CD4-positive, alpha-beta T cell treated with Interferon gamma for 1 hour (primary cell): Measurements from ENCODE around the gene BHLHE41.
A peak's percentile ranks its signal among the peaks of the same experiment; 100 is the strongest.

Experiments used
- DNase-seq: peaks from one replicate; pipeline ENCODE4 v3.0.0-alpha.2; 2020

BHLHE41 gene

DNA sequence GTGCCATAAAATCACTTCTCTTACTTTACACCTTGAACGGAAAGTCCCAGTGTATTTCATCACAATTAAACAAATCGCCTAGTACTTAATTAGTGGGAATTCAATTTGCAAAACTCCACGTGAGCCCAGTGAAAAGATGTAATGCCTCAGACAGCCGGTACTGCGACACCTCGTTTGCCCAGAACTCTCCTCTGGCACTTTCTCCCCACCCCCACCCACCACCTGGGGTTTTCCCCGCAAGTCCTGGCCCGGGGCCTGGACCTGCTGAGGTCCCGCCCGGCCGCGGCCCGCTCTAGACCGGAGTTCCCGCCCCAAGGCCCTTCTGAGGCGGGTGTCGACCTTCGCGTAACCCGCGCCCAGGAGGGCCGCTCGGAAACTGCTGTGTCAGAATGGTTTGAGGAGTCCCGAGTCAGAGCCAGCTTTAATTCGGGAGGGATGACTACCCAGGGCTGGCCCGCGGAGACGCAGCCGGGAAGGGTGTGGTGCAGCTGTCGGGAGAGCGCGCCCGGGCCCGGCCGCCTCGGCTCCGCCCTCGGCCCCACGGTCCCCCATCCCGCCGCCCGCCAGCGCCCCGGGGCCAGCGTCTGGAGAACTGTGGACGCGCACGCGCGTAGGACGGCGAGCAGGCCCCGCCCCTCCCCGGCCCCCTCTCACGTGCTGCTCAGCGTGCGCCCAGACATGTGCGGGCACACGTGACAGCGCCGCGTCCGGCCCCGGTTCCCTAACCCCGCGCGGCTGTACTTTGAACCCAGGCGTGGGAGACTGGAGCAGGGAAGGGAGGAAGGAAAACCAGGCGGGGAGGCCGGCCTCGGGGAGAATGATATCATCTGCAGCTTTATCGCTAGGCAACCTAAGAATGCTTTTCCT lies 10.8 kb downstream of the BHLHE41 start:
- peak; percentile 86 for DNase-seq

DNA sequence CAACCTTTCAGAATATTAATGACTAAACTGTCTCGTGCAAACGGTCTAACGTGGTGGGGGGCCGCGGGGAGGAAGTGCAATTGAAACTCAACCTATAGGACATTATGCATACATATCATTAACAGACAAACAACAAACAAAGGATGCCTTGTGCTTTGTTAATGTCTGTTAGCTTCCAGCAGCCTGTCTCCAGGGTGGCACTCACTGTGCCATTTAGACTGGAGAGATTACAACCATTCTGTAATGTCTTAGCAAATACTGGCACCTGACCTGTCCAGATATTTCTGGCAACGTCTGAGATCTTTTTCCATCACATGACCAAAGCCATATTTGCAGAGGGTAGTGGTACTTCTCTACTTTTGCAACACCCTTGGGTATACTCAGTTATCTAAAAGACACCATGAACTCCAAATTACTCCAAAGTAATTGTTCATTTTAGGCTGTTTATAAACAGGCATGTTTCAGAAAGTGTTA lies 11.6 kb downstream of the BHLHE41 start:
- no peak for DNase-seq

DNA sequence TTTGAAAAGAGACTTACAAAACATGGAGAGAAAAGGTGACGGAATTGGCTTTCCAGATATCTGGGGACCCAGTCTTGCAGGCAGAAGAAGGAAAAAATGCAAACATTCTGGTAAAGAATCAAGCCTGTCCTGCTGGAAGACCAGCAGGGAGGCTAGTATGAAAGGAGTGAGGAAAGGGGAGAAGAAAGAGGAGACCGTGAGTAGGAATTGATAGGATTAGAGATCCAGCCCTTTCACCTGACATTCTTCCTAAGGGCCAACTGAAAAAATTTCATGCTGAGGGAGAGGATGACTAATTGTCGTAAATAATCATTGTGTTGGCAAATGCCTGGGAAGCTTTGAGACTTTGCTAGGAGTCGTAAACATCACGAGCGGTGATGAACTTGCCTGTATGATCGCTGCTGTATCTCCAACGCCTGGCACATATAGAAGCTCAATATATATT lies 12.1 kb downstream of the BHLHE41 start:
- no peak for DNase-seq

DNA sequence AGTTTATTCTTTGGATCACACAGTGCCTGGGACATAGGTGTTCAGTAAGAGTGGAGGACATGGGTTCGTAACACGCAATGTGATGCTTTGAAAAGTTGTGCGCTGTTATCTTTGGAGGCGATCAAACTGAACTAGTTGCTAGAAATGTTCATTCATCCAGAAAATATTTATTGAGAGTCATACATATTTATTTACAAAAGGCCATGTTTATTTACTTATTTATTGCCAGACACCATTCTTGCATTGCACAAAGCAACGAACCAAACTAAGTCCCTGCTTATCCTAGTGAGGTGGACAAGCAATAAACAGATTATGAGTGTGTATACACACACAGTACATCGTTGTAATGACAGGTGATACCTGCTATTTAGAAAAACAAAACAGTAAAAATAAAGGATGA lies 12.6 kb downstream of the BHLHE41 start:
- DNase-seq = no peak

DNA sequence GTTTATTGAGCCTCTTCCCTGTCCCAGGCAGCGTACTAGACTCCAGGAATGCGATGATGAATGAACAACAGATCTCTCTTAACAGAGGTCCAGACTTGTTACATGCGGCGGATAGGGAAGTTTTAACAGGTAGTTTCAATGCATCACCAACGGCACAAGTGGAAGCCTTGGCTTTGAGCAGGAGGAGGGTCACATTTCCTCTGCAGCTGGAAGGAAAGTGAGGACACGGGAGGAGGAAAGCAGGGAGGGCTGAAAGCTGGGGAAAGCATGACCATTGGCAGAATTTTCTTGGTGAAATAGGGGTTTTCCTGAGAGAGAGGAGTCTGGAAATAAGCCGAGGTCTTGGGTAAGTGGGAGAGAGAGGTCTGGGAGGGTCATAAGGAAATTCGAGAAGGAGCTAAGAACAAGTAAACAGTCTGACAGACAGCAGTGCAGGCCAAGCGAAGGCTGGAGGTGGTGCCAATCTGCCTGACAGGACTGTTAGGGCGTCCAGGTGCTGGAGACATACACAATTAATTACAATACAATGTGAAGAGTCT lies 15.4 kb downstream of the BHLHE41 start:
- DNase-seq = no peak

DNA sequence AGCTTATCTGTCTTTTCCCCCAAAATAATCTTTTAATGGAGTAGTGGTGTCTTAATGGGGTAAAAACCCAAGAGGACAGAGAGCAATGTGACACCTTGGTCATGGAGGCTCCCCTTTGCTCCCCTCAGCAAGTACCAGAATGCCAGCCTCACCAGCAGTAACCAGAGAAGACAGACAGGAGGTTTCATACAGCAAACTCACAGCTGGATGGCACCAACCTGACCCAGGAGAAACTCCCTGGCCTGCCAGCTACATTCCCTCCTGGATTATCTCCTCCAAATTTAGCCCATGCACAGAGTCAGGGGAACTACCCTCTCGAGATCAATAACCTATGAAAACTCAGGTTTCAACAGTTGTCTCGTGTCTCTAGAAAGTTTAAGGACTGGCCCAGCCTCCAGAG lies 15.9 kb downstream of the BHLHE41 start:
- DNase-seq = no peak

DNA sequence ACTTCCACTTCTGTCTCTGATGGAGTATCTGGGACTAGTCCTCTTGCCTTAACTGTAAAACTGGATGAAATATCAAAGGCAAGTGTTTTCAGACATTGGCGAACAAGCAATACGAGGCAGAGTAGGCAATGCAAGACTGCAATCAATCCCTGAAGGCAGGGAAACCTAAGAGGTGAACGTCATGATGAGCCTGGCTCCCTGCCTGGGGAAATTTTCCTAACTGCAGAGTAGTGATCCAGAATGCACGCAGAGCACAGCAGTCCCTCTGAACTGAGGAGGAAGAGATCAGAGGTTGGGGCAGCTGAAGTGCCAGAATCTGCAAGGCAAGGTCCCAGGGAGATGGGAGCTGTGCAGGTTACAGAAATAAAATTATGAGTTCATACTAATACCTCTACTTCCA lies 18.5 kb downstream of the BHLHE41 start:
- no peak for DNase-seq

DNA sequence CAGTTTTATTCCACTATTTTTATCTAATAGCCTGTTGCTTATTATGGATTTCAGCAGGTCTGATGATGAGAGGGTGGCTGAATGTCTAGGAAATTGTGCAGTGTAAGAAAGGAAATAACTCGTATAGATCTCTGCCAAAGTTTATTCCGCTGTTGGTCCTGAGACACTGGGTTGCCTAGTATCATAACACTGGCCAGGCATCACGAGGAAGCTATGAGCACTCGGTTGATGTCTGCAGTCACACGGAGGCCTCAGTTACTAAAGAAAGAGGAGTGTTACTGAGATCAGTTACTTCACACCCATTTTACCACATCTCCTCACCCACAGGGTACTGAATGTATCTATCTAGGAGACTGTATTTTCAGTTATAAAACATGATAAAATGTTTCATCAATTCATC lies 21.9 kb downstream of the BHLHE41 start:
- no peak for DNase-seq

DNA sequence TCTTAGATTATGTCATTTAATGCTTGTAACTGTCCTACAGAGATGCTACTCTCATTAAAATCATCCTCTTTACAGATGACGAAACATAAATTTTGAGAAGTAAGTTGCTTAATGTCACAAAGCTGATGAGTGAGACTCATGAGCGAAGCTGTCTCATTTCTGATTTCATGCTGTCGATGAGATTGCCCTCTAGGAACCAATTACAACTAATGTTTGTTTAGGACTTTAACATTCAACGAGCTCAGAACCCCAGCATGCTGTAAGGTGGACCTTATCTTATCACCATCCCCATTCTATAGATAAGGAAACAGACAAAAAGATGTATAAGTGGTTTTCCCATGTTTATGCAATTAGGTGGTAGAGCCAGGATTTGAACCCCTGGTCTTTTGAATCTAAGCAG lies 23.1 kb downstream of the BHLHE41 start:
- no peak for DNase-seq

DNA sequence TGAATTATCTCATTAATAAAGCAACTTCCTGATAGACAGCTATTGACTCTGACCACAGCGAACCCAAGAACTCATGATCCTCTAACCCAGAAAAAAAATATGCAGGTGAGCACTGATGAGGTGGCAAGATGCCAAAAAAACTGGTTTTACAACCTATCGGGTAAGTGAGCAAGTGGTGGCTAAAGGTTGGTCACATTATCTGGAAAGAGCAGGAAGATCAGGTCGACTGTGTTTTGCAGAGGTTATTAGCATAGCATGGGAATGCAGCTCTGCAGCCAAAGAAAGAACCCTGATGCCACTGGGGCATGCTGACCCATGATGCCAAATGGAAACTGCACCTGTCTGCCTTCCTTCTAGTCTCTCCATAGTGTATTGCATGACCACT lies 23.5 kb downstream of the BHLHE41 start:
- no peak for DNase-seq

DNA sequence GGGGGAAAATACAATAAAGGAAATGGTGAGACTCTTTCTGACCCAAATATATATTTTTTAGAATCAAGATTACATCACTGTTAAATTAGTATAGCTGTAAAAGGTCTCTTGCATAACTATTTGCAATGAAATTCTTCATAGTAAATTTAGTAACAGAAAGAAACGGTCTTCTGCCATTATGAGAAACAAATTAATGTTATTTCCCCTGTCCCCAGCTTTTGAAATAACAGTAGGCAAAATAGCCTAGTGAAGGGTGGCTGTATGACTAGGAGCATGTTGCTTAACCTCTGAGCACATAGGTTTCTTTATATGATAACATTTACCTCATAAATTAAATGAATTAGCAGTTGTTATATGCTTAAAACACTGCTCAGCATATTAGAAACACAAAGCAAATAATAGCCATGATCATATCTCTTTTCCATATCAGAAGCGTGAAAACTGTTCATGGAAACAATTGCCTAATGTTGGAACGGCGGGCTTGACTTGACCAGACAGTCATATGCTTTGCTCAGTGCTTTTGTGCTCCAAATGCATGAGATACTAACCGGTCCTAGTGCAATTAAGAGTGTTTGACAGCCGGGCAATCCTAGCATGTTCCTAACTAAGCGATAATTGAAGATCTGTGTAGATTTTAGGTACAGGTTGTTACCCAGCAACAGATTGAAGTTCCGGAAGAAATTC lies 24.0 kb downstream of the BHLHE41 start:
- no peak for DNase-seq

DNA sequence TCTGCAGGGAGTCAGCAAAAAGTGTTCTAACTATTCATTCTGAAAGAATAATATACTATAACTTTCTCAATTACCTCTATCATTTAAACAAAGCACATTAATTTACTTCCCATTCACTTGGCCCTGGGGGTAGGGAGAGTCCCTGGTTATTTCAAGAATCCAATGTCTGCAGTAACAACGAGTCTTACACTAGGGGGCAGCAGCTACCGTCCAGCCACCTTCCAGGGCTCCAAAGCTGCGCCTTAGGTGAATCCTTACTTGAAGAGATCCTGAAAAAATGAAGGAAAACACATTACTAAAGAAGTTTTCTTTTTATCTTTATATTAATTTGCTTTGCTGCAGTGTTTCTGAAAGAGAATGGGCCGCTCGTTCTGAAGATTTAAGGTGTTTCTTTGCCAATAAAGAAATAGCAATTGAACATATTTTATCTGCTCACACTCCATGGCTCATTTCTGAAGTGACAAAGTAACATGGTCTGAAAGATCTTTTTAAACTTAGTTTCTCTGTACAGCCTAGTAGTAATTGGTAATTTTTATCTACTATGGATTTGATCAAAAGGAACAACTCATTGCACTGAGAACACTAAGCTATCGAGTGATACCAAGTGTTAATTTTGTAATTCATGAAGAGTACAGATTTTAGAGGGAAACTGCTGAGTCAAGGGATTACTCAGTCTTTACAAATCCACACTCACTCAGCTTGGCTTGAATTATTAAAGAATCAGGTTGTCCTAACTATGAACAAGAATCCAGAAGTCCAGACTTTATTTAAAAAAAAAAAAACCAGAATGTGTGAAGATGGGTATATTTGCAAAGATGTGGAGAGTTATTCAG lies 27.6 kb downstream of the BHLHE41 start:
- peak; percentile 46 for DNase-seq

DNA sequence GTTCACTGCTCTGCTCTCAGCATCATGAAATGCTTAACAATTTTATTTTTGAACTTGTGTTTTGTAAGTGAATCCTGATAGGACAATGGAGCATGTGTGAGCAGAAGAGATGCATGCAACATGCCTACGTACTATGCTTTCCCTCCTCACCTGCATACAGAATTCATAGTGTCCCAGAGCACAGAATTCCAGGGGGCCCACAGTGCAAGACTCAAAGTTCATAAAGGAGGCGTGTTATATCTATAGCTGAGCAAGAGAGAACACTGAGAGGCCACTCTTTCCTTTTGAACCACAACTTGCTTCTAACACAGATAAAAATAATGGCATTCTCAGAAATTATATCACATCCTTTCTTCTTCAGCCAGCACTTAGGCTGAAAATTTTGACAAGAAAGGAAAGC lies 28.8 kb downstream of the BHLHE41 start:
- no peak for DNase-seq

DNA sequence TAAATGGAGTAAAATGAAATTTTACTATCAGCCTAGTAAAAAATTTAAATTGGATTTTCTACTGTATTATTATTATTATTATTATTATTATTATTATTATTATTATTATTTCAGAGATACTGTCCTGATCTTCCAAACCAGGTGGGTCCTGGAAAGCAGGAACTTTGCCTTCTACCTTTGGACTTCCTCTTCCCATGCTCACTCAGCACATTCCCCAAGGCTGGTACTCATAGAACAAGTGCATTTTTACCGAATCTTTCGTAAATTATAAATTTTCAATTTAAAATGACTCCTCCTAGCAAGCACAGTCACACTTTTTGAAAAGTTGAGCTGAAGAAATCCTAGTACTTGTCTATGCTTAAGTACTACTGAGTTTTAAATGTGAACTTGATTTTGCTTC lies 29.7 kb downstream of the BHLHE41 start:
- no peak for DNase-seq

DNA sequence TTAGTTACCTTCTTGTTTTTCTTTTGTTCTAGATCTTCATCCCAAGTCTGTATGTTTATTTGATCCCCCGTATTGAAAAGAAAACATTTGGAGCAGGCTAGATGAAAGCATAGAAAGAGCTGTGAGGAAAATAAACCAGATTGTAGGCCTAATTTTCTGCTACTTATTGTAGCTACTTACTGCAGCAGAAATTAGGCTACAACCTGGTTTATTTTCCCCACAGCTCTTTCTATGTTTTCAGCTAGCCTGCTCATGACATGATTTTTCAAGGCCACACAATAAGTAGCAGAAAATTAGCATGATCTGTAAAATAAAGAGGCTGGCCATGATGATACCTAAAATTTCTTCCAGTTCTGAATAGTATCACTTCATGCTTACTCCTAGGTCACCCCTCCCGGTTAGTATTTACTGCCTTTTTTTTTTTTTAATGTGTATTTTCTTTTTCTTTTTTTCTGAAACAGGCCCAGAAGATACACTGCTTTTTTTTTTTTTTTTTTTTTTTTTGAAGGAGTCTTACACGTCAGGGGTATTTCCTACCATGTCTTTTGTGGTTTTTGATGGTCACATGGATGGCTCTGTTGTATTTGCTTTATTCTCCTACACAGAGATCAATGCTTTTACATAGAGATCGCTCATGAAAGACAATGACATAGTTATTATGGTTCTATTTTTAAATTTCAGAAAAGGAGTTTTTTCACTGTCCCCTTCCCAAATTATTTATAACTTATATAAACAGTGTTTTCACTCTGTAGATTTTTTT lies 32.3 kb downstream of the BHLHE41 start:
- DNase-seq = no peak

DNA sequence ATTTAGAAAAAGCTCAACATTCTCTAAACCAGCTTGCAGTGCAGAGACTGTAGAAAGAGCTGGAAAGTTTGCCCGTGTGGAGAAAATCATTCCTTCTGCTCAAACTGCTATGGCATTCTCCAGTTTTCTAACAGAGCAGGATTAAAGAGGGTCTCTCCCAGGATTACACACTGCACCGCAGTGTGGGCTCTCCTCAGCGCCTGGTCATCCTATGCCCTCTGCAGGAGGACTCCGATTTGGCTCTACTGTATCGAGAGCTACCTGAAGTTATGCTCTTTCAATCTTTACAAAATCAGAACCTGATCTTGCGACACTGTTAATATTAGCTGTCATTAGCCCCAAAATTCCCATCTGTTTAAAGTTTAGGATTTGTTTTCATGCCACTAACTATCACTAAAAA lies 33.0 kb downstream of the BHLHE41 start:
- no peak for DNase-seq

DNA sequence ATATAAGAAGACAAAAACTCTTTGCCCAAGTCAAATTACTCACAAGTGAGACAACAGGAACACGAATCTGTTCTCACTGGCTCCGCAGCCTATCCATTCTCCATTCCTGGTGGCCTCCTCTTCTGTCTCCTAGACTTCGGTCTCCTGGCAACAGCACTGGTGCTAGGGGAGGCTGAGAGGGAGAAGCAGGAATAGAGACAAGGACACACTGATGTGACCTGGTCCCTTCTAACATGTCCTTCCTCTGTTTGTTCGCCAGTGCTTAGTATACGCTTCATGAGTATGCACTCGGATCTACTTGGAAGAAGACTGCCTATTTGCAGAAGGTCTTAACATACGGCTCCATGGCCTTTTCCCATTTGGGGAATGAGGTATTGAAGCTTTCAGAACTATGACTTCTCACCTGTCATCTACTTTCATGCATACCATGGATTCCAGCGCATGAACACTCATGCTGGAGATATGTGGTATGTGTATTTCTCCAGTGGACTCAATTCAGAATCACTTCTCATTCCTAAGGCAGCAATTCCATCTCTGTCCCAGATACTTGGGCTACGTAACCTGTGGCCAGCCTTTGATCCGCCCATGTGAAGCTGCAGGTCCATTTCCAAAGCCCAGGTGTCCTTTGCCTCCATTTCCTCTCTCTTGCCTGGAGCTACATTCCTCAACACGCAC lies 33.9 kb downstream of the BHLHE41 start:
- DNase-seq = no peak

DNA sequence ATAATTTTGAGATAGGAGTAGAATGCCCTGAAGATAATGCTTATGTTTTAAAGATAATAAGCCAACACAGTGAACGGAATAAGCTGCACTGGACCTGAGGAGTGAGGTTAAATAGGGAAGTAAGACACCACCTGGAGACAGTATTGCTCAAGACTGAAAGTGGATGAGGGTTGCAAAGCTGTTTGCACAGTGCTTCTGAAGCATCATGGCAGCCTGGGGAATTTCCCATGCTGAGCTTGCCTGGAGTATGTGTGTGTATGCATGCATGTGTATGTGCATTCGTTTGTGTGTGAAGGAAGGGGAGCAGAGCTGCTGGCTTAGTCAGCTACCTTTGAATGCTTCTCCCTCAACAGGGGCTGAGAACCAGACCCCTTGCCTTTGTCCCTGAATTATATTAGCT lies 35.8 kb downstream of the BHLHE41 start:
- peak; percentile 10 for DNase-seq

DNA sequence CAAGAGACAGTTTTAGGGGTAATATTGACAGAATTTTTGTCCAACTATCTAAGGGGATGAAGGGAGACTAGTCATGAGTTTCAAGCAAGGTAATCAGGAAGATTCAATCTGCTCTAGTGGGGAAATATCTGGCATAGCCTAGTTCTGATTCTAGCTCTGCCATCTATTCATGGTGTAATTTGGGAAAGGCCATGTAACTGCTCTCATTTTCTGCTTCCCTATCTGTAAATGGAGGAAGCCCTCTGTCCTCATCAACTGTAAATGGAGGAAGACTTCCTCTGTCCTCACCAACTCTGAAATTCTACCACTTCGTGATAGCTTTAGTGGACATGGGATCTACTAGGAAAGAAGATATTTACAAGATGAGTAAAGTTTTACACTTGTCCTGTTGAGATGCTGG lies 37.9 kb downstream of the BHLHE41 start:
- no peak for DNase-seq

DNA sequence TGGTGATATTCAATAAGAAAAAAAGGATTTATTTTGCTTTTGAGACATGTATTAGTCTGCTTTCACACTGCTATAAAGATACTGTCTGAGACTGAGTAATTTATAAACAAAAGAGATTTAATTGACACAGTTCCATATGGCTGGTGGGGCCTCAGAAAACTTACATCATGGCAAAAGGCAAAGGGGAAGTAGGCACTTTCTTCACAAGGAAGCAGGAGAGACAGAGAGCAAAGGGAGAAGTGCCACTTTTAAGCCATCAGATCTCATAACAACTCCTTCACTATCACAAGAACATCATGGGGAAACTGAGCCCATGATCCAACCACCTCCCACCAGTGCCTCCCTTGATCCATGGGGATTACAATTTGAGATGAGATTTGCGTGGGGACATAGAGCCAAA lies 43.9 kb downstream of the BHLHE41 start:
- no peak for DNase-seq

DNA sequence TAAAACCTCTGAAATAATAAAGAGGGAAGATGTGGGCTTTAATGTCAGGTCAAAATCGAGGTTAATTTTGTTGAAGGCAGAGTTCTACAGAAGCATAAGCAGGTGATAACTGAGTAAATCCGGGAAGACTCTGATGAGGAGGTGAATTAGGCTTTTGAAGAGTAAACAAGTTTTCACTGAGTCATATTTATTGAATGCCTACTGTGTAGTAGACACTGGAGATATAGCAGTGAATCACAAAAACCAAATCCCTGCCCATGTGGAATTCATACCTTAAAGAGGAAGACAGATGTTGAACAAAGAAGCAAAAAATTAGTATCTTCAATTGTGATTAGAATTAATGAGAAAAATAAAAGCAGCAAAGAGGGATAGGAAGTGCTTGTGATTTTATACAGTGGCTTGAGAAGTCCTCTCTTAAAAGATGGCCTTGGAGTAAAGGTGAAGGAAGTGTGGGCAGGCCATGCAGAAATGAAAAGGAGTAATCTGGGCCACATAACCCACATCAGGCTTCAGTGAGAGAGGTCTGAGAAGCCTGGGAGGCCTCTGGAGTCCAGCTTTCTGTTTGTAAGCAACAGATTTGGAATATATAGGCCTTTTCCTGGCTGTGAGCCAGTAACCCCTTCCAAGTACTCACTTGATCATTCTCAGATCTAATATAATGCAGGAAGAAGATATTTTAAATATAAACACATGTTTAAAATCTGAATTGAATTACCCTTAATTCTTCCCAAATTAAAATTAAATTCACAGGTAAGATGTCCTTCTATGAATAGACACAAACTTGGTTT lies 46.7 kb downstream of the BHLHE41 start:
- DNase-seq = no peak
